HG03159 (cell line): ENCODE data around the gene ATL3.
"Not testable (repeated sequence)": the region's sequence is repeated elsewhere in the genome, so short reads cannot be mapped to it uniquely, and the experiment has no call there.

ENCODE experiments used
- ATAC-seq: cut with Tn5 transposase; IDR thresholded peaks from one replicate; pipeline ENCODE4 v1.9.1; 2021; ENCODE audit warnings: mild to moderate bottlenecking, moderate library complexity; ENCODE audit not compliant: unreplicated experiment

Gene ATL3, protein sequence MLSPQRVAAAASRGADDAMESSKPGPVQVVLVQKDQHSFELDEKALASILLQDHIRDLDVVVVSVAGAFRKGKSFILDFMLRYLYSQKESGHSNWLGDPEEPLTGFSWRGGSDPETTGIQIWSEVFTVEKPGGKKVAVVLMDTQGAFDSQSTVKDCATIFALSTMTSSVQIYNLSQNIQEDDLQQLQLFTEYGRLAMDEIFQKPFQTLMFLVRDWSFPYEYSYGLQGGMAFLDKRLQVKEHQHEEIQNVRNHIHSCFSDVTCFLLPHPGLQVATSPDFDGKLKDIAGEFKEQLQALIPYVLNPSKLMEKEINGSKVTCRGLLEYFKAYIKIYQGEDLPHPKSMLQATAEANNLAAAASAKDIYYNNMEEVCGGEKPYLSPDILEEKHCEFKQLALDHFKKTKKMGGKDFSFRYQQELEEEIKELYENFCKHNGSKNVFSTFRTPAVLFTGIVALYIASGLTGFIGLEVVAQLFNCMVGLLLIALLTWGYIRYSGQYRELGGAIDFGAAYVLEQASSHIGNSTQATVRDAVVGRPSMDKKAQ

DNA sequence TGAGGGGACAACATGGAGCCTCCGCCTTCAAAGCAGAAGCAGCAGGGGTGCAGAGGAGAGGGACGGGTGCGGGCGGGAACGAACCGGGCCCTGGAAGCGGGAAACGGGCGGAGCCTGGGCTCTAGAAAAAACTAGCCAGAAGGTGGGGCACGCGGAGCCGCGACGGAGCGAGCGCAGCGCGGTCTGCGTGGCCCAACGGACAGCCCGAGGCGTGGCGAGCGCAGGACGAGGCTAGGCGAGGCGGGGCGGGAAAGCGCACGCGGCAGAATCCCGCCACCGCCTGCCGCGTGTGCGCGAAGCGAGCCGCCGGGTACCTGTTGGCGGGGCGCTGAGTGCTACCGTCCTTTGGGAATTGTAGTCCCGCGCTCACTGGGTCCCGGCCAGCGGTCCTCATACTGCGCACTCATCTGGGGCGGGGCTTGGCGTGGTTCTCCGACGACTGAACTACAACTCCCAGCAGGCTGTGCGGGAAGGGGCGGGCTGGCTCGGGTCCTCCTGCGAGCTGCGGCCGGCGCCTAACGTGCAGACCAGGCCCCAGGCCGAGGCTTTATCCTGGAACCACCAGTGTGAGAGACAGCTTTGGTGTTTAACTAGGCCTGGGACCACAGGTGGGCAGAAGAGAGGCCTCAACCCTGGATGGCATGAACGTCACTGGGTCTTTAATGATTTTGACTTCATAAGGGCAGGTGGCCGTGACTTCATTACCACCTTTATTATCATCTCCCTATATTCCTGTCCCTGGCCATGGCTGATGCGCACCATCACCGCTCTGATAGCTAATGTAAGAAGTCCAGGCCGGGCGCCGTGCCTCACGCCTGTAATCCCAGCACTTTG lies at the start of gene ATL3:
ATL3 (minus strand) TSS at position 55 of the 834 bp plus-strand sequence; CDS start at position 14, 41 bp downstream.
- peak; percentile 86 for ATAC-seq

DNA sequence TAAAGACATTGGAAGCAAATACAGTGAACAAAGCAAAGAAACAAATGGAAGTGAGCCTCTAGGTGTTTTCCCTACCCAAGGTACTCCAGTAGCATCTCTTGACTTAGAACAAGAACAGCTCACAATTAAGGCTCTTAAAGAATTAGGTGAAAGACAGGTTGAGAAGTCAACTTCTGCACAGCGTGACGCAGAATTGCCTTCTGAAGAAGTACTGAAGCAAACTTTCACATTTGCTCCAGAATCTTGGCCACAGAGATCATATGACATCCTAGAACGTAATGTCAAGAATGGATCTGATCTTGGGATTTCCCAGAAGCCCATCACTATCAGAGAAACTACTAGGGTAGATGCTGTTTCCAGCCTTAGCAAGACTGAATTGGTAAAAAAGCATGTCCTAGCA lies 49.4 kb upstream of the ATL3 start:
- ATAC-seq = no peak

DNA sequence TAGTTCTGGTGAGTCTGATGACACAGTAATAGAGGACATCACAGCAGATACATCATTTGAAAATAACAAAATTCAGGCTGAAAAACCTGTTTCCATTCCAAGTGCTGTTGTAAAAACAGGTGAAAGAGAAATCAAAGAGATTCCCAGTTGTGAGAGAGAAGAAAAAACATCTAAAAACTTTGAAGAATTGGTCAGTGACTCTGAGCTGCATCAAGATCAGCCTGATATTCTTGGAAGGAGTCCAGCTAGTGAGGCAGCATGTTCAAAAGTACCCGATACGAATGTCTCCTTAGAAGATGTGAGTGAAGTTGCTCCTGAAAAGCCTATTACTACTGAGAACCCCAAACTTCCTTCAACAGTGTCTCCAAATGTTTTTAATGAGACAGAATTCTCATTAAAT lies 48.8 kb upstream of the ATL3 start:
- no peak for ATAC-seq

DNA sequence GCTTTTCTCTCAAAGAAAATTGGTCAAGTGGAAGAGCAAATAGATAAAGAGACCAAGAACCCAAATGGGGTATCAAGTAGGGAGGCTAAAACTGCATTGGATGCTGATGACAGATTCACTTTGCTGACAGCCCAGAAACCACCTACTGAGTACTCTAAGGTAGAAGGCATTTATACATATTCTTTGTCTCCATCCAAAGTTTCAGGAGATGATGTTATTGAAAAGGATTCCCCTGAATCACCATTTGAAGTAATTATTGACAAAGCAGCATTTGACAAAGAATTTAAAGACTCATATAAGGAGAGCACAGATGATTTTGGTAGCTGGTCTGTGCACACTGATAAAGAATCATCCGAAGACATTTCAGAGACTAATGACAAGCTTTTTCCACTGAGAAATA lies 47.8 kb upstream of the ATL3 start:
- no peak for ATAC-seq

DNA sequence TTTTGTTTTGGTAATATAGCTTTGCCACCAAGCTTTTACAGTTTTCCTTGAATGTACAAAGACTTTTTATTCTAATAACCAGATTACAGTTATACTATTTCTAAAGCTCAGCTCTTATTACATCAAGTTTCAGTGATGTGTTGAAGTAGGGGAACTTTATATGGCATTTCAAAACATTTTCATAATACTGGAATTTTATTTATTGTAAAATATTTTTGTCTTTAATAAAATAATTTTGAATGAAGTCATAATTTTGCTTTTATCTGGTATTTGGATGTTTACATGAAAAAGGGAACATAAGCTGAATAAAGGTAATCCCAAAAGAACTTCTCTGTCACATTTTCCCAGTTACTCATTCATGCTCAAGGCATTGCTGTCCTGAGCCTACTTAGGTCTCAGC lies 44.9 kb upstream of the ATL3 start:
- ATAC-seq = no peak

DNA sequence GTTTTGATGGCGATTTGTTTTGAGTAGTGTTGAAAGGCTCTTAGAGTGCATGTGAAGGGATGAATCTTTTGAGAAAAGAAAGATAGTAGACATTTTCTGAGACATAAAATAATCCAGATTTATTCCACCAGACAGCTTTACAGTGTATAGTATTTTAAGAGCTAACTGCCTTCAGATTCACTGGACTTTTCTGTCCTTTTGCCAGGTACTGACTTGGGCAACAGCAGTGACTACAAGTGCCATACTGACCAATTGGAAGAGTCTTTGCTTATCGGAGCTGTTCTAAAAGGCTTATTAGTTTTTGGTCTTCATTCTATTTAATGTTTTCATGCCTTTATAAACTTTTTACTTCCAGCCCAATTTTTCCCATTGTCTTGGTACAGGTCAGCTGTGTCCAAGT lies 42.6 kb upstream of the ATL3 start:
- ATAC-seq = no peak

DNA sequence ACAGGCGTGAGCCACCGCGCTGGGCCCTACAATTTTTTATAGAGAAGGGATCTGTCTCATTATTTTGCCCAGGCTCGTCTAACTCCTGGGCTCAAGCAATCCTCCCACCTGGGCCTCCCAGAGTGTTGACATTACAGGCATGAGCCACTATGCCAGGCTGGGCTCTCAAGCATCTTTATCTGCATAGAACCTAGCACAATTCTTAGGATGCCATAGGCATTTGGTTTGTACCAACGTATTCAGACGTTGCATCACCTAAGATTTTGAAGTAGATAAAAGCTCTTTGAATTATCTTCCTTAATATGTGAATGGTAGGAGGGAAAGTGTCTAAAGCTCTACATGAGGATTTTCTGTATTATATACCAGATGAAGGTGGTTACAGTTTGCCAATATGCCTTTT lies 40.7 kb upstream of the ATL3 start:
- no peak for ATAC-seq

DNA sequence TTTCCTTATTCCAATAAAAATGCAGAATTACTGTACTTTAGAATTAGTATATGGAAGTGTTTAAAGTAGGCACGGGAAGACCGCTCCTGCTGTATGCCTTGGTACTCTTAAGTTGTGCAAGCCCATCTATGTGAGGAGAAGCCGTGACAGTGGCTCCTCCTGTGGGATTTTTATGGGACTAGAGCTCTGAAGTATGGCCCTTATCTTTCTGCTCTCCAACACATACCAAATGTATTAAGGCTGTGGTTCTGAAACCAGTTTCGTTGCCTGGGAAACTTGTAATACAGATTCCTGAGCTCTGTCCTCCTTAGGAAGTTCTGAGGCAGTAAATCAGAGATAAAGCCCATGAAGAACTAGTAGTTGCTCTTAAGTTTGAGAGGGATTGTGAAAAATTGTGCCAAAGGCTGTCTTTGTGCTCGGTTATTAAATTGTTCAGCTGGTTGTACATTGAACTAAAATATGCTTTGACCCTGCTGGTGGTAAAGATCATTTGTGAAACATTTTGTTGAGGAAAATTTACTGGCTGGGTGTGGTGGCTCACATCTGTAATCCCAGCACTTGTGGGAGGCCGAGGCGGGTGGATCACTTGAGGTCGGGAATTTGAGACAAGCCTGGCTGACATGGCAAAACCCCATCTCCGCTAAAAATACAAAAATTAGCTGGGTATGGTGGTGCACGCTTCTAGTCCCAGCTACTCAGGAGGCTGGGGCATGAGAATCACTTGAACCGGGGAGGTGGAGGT lies 39.5 kb upstream of the ATL3 start:
- ATAC-seq = no peak

DNA sequence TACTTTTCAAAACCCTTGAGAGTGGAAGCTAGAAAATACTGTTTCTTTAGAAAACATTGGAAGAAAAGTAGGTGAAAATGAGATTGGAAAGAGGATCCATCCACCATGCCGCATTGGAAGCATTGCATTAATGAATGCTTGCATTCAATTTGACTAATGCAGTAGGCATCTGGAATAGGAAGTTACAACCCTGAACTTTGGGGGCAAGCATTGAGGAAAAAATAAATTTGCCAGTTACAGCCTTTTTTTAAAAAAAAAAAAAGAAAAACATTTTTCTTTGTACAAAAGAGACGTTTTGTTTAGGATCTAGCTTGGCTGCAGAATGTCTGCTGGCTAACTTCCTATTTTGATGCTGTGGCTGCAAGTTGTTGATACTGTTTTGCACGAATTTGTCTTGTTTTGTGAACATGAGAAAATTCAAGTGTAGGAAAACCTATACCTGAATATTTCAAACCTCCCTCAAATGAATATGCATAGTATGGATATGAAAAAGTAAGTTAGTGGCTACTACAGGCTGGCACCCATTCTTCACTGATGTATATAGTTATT lies 38.2 kb upstream of the ATL3 start:
- ATAC-seq = no peak

DNA sequence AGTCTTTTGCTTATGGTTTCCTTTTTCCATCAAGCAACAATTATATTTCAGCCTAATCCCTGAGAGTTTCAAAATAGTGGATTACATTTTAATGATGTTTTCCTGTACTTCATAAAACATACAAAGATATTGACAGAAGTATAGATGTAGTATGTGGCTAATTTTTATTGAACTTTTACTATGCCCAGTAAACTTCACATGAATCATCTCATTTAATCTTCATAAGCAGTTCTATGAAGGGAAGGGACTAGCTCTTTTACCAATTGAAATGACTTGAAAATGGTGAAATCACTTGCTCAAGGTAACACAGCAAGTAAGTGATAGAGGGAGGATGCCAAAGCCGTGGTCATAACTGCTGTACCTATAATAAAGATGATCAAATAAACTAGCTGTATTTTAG lies 37.6 kb upstream of the ATL3 start:
- ATAC-seq = no peak

DNA sequence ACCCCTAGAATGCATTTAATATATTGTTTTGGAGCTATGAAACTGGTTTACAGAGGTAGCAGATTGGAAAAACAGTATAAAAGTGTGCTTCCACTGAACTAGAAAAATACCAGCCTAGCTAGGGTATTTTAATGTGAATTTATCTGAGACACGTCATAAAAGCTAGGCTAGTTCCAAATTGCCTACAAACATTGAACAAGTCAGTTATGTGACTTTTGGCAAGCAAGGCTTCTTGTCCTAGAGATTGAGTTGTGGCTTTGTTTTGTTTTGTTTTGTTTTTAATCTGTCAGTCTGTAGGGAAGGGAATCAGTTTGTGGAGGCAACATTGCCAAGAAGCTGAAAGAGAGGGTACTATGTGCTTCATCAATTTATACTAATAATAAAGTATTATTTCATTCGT lies 34.4 kb upstream of the ATL3 start:
- ATAC-seq = no peak

DNA sequence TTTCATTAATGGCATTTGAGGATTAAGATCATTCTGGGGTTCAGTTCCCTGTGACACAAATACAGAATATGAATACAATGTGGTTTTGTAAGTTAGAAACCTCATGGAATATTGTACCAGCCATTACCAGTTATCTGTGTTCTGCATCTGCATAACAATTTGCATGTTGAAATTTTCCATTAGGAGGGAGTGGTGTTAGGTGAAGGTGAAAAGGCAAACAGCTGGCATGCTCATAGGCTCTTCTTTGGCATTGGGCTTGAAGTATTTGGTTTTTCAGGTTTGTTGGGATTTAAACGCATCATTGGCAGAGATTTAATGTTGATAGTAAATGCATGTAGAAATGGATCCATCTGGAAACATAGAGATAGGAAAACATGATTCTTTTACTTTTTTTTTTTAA lies 28.7 kb upstream of the ATL3 start:
- ATAC-seq = no peak

DNA sequence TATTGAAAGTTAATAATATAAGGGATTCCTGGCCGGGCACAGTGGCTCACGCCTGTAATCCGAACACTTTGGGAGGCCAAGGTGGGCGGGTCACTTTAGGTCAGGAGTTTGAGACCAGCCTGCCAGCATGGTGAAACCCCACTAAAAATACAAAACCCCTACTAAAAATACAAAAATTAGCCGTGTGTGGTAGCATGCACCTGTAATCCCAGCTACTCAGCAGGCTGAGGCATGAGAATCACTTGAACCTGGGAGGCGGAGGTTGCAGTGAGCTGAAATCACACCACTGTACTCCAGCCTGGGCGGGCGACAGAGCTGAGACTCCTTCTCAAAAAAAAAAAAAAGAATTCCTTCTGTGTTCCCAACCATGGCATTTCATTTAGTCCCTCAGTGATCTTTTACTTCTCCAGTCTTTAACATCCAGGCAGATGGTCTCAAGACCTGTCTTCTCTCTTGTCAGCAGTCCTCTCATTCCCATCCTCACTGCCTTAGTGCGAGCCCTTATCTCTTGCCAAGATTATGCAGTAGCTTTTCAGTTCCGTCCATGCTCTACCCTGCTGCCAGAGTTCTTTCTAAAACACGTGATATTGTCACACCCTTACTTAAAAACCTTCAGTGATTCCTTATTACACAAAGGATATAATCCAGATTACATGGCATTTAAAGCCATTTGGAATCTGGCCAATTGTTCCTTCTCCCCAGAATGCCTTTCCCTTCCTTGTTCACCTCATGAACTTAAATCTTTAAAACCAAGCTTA lies 28.0 kb upstream of the ATL3 start:
- ATAC-seq = no peak

DNA sequence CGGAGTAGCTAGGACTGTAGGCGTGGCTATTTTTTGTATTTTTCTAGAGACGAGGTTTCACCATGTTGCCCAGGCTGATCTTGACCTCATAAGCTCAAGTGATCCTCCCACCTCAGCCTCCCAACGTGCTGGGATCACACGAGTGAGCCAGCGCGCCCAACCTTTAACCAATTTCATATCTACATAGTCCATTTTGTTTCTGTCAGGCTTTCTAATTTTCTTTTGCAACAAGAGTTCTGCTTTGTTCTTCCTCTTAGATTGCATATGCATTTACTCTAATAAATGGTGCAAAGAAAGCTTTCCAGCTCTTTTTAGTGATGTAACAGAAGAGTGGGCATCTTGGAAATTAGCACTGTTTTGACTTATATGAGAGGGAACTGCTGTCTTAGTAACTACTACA lies 23.4 kb upstream of the ATL3 start:
- no peak for ATAC-seq

DNA sequence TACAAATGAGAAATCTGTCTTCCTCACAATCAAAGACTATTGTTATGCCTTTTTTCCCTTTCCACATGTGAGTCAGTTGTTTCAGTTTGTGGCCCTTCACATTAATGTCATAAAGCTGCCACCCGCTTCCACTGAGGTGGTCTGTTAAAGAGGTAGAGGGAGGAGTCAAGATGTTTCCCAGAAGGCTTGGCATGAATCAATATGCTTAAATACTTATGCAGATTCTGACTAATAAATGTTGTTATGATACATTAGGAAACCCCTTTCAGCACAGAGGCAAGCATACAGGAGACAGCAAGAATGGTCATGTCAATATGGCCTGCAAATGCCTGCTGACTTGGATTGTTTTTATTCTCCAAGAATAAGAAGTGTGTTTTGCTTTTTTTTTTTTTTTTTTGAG lies 16.7 kb upstream of the ATL3 start:
- no peak for ATAC-seq

DNA sequence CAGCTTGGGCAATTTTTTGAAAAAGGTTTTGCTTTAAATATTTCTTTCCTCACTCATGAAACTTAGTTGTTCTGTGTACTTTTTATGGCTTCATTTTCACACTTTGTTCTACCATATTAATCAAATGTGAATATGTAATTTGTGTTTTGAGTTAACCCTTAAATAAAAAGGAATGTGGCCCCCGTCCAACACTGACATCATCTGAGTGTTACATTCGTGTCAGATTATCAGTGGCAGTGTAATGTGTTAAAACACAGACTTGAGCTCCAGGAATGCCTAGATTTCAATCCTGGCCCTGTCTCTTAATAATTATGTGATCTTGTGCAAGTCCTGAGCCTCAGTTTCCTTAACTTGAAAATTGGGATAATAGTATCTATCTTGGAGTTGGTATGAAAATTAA lies 15.8 kb upstream of the ATL3 start:
- ATAC-seq = no peak

DNA sequence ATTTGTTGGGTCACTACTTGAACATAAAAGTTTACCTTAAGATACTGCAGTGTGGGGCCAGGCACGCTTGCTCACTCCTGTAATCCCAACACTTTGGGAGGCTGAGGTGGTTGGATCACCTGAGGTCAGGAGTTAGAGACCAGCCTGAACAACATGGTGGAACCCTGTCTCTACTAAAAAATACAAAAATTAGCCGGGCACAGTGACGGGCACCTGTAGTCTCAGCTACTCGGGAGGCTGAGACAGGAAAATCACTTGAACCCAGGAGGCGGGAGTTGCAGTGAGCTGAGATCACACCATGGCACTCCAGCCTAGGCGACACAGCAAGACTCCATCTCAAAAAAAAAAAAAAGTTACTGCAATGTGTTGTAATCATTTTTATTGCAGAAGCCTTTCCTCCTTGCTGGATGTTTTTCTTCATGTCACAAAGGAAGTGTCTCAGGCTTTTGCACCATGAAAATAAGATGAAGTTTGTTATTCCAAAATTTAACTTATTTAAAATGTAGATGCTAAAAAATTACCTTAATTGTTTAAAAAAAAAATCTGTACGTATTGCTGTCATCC lies 14.1 kb upstream of the ATL3 start:
- not testable (repeated sequence) for ATAC-seq

DNA sequence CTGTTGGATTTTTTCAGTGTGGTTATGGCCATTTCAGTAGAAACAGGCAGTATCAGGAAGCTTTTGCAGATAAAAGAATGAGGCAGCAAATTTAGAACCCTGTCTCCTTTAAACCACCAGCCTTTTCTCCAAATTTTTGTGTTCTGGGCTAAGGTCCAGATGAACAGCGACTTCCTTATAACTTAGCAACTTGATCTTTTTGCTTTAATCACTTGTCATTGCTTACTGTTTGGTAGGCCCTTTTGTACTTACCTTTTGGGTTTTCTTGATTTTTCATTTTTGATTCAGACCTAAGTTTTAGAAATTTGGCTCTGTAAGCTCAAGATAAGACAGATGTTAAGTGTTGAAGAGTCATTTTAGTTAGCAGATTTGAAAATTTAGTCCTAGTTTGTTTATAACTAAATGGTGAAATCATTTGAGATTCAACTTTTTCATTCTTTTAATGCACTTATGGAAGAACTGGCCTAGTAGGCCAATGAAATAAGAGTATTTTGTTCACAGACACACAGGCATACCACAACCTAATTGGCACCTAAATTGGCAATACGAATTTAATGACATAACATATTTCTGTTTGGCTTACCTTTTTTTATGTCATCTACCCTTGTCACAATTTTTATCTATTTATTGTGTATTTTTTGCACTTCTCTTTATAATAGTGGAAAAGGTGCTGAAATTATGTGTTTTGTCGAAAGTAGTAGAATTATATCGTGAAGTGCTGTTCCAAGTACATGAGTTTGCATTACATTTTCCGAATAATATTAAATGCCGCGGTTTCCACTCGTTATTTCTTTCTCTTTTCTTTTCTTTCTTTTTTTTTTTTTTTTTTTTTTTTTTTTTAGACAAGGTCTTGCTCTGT lies 12.2 kb upstream of the ATL3 start:
- no peak for ATAC-seq
